Cortex of kidney (tissue), 1 donor: Measurements from ENCODE around the gene ST3GAL5.
"Not testable (repeated sequence)": the region's sequence is repeated elsewhere in the genome, so short reads cannot be mapped to it uniquely, and the experiment has no call there.

ENCODE experiments used
- DNase-seq: peaks from one replicate; lab custom pipeline; 2025; lab: John Stamatoyannopoulos, UW

Gene ST3GAL5

GRCh38 chr2:85834466-85834865, 54.3 kb downstream of the ST3GAL5 start:
- no peak for DNase-seq

- DNase-seq, result no peak
These were observed 57.1 kb downstream of the ST3GAL5 start for GRCh38 chr2:85831735-85832134.

GRCh38 chr2:85830645-85831044, 58.1 kb downstream of the ST3GAL5 start:
- DNase-seq, result no peak

- DNase-seq, result not testable (repeated sequence)
These were observed 59.4 kb downstream of the ST3GAL5 start for GRCh38 chr2:85829394-85829793.

GRCh38 chr2:85828725-85829124, 60.1 kb downstream of the ST3GAL5 start:
- DNase-seq, result no peak

GRCh38 chr2:85827879-85828569, 60.8 kb downstream of the ST3GAL5 start:
- no peak for DNase-seq

- DNase-seq, result no peak
These were observed 61.6 kb downstream of the ST3GAL5 start for GRCh38 chr2:85826990-85827878.

GRCh38 chr2:85823951-85824350, 64.8 kb downstream of the ST3GAL5 start:
- no peak for DNase-seq

GRCh38 chr2:85822766-85823165, 66.0 kb downstream of the ST3GAL5 start:
- no peak for DNase-seq

- DNase-seq, result no peak
These were observed 68.8 kb downstream of the ST3GAL5 start for GRCh38 chr2:85819811-85820510.

- no peak for DNase-seq
These were observed 73.8 kb downstream of the ST3GAL5 start for GRCh38 chr2:85814802-85815550.

- DNase-seq, result no peak
These were observed 74.6 kb downstream of the ST3GAL5 start for GRCh38 chr2:85813982-85814801.

GRCh38 chr2:85813211-85813981, 75.4 kb downstream of the ST3GAL5 start:
- no peak for DNase-seq

GRCh38 chr2:85812094-85812735, 76.6 kb downstream of the ST3GAL5 start:
- no peak for DNase-seq

GRCh38 chr2:85811180-85812093, 77.4 kb downstream of the ST3GAL5 start:
- no peak for DNase-seq

- DNase-seq, result no peak
These were observed 78.2 kb downstream of the ST3GAL5 start for GRCh38 chr2:85810371-85811179.

- no peak for DNase-seq
These were observed 81.0 kb downstream of the ST3GAL5 start for GRCh38 chr2:85807756-85808155.
